Stimulated activated CD8-positive, alpha-beta memory T cell treated with anti-CD3 and anti-CD28 coated beads, Interleukin-12 subunit alpha, Interleukin-12 subunit beta, amount 100 ng/mL, for 24 hours (primary cell): ENCODE results near the gene ING5.
"Not testable (repeated sequence)": the region's sequence is repeated elsewhere in the genome, so short reads cannot be mapped to it uniquely, and the experiment has no call there.

Source experiments
- DNase-seq: peaks from one replicate; pipeline ENCODE4 v3.0.0-alpha.2; 2020; ENCODE audit errors: extremely low read depth

ING5 gene

GRCh38 chr2:241701399-241702154 lies at the start of gene ING5:
TSS of gene ING5 (plus strand) at chr2:241702039. CDS start at chr2:241702066, 27 bp downstream.
- peak; percentile 92 for DNase-seq

GRCh38 chr2:241652142-241652541 lies 49.7 kb upstream of the ING5 start:
- DNase-seq = no peak

- no peak for DNase-seq
Measured at GRCh38 chr2:241652722-241653121, 49.1 kb upstream of the ING5 start.

GRCh38 chr2:241653210-241653750 lies 48.6 kb upstream of the ING5 start:
- no peak for DNase-seq

DNA sequence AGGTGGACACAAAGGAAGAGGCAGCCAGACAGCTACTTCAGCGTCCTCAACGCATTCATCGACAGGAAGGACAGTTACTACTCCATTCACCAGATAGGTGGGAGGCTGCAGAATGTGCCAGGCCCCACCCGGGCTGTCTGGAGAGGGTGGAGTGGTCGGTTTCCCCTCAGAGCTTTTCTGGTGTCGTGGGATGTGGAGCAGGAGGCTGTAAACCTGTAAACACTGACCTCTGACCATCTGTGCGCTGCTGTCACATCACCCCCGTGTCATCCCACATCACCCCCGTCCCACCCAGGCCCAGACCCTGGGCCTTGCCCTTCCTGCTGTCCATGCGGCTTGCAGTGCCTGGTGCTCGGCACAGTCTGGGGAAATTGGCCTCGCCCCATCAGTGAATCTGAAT lies 47.3 kb upstream of the ING5 start:
- no peak for DNase-seq

GRCh38 chr2:241655516-241656189 lies 46.2 kb upstream of the ING5 start:
- no peak for DNase-seq

- DNase-seq = no peak
Measured at GRCh38 chr2:241656190-241656741, 45.6 kb upstream of the ING5 start.

DNA sequence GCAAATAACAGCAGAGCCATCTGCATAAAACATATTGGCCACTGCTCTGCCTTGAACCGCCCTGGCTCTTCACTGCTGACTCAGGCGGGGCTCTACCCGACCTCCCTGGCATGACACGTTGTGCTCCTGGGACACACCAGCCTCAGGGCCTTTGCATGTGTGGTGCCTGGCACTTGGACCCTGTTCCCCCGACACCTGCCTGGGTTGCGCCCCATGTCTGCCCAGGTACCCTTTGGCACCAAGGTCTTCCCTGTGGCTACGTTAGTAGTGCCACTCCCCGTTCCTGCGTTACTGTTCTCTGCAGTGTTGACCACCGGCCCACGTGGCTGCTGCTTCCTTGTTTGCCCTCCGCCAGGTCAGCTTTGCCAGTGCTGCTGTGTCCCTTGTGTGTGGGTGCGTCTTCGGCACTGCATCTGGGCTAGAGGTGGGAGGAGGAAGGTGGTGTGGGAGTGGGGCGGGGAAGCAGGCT lies 44.0 kb upstream of the ING5 start:
- no peak for DNase-seq

DNA sequence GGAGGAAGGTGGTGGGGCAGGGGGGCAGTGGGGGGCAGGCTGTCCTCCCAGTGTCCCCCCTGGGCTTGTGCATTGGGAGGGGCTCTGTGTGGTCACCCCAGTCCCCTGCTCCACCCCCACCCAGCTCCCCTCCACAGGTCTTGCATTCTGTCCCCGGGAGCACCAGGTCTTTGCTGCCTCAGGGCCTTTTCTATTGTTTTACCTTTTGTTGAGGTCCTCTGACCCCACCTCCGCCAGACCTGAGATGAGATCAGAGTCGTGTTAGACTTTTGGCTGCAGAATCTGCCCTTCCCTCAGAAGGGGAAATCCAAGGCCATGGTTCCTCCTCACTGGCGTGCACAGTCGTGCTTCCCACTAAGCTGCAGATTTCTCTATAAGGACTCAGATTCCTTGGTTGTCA lies 43.5 kb upstream of the ING5 start:
- DNase-seq = no peak

DNA sequence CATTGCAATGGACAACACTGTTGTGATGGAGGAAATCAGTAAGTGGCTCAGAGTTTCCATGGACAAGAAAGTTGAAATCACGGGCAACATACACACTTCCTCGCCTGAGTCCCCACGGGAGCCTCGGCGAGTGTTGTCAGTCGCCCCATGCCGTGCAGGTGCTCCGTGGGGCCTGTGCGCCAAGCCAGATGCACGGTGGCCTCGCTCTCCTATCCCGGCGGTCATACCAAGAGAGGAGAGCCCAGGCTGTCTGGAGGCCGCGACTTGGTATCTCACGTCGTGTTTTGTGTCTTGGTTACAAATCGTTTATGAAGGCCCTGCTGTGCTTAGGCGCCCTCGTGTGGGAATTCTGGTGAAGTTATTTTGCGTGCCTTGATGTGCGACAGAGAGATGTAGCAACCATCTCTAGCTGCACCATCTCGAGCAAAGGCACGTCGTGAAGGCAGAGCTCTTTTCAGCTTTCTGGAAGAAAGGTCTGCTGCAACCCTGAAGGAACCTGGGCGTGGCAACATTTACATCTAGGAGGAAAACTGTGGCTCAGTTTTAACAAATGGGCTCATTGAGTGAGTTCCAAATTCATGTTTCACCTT lies 42.6 kb upstream of the ING5 start:
- DNase-seq = no peak

- no peak for DNase-seq
Measured at GRCh38 chr2:241660593-241661213, 41.1 kb upstream of the ING5 start.

DNA sequence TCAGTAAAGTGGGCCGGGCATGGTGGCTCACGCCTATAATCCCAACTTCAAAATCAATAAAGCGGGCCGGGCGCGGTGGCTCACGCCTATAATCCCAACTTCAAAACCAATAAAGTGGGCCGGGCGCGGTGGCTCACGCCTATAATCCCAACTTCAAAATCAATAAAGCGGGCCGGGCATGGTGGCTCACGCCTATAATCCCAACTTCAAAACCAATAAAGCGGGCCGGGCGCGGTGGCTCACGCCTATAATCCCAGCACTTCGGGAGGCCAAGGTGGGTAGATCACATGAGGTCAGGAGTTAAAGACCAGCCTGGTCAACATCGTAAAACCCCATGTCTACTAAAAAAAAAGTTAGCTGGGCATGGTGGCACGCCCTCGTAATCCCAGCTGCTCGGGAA lies 39.1 kb upstream of the ING5 start:
- not testable (repeated sequence) for DNase-seq

DNA sequence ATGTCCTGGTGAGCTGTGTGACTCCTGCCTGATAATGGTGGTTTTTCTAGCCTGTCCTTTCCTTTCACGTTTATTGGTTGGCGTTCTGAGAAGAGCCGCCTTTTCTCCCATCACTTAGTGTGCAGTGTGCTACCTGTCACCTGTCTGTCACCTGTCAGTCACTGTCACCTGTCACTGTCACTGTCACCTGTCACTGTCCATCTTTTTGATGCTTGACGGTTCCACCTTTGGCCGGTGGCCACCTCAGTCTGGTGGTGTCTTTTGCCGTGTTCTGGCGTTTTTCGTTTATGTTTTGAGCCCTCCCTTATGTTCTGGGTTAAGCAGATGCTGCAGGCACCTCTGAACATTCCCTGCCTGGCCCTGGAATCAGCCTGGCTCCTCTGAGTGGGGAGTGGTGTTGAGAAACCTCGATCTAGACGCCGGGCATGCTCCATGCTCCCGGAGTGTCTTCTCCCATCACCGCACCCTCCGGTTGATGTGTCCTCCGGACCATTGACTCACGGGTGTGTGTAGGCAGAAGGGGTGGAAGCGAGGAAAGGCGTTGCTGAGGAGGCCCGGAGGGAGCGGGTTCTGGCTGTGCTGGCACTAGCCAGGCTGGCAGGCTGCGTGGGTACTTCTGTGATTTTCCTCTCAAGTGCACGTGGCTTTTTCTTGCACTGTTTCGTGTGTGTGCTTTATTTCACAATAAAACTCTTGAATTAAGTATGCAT lies 36.0 kb upstream of the ING5 start:
- DNase-seq = no peak

- no peak for DNase-seq
Measured at GRCh38 chr2:241666627-241667400, 35.0 kb upstream of the ING5 start.

DNA sequence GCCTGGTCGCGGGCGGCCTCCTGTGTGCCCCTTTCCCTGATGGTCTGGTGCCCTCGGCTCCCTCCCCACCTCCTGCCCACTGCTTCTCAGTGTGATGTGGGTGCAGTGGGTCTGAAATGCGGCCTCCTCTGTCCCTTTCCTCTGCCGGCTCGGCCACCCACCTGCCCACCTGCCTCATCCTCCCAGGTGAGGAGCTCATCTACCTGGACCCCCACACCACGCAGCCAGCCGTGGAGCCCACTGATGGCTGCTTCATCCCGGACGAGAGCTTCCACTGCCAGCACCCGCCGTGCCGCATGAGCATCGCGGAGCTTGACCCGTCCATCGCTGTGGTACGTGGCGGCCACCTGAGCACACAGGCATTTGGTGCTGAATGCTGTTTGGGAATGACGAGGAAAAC lies 33.5 kb upstream of the ING5 start:
- no peak for DNase-seq

GRCh38 chr2:241668839-241669238 lies 33.0 kb upstream of the ING5 start:
- no peak for DNase-seq

GRCh38 chr2:241670333-241671110 lies 31.3 kb upstream of the ING5 start:
- no peak for DNase-seq

DNA sequence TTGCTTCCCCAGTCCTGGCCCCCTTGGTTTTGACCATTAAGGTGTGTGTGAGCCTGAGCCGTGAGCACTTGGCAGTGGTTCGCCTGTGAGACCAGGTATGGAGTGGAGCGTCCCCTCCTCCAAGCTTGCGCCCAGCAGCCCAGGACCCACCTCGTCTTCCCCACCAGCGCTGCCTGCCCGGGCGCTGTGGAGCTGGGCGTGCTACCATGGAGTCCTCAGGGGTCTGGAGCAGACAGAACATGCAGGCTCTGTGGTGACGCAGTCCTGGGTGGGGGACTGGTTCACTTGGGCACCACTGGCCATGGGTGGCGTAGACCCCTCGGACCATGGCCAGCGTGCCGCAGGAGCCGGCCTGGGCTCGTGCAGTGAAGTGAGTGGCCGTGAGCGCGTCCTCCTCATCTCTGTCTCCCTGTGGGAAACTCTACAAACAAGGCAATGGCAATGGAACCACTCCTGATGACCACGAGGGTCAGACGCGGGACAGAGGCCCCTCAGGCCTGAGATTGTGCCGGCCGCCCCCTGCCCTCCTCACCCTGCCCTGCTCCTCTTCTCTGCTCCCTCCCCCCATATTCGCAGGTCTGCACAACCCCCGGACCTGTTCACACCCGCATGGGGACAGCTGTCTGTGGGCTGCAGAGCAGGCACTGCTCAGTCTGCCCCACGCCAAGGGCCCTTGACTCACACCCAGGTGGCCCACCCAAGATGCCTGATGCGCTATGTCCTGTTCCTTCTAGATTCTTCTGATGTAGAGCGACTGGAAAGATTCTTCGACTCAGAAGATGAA lies 30.2 kb upstream of the ING5 start:
- no peak for DNase-seq
